Activated naive CD4-positive, alpha-beta T cell treated with anti-CD3 and anti-CD28 coated beads, Interleukin-2, amount 10 ng/mL, durations not matched to agents 7 days and 5 days (primary cell): ENCODE measurements around the gene CD52.
"Not testable (repeated sequence)": the region's sequence is repeated elsewhere in the genome, so short reads cannot be mapped to it uniquely, and the experiment has no call there.

ENCODE experiments used
- CTCF ChIA-PET: fragments of 350-600 bp; sonication (Branson Sonifier 250); formaldehyde crosslinking; loops from one replicate; lab custom pipeline; 2021; ENCODE audit warnings: antibody characterized with exemption; lab: Charles Lee
- DNase-seq: peaks from one replicate; pipeline ENCODE4 v3.0.0-alpha.2; 2020
- H3K27ac Mint-ChIP-seq: one replicate; pipeline ENCODE4 v1.8.0; 2021; ENCODE audit warnings: mild to moderate bottlenecking, moderate library complexity, mixed read lengths
- H3K27me3 Mint-ChIP-seq: one replicate; pipeline ENCODE4 v1.8.0; 2021; ENCODE audit warnings: mild to moderate bottlenecking, mixed read lengths
- H3K36me3 Mint-ChIP-seq: one replicate; pipeline ENCODE4 v1.8.0; 2021; ENCODE audit warnings: mixed read lengths
- H3K4me1 Mint-ChIP-seq: one replicate; pipeline ENCODE4 v1.8.0; 2021; ENCODE audit warnings: mixed read lengths
- H3K4me3 Mint-ChIP-seq: one replicate; pipeline ENCODE4 v1.8.0; 2021; ENCODE audit warnings: mild to moderate bottlenecking, moderate library complexity, mixed read lengths
- H3K9me3 Mint-ChIP-seq: one replicate; pipeline ENCODE4 v1.8.0; 2021; ENCODE audit warnings: mixed read lengths

The CD52 gene

DNA sequence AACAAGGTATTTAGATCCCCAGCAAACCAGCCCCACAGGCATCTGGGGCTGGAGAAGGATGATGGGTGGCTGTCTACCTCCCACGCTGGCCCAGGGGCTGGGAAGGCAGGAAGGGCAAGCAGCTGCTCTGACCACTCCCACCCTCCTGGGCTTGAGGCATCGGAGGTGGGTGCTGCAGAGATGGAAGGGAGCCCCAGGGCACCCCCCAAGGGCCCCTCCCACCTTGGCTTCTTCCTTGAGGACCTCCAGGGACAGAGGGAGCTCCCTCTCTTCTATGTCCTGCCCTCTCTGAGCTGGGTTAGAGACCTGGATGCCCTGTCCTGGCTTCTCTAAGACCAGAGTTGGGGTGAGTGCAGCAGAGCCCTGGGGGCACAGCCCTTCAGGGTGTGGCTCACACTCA lies 3.1 kb downstream of the CD52 start:
- Mint-ChIP-seq H3K9me3 (no peaks in the 10 kb centered on the region), H3K36me3 (peaks cover 59% of the 10 kb centered on the region), H3K4me3 (peak overlapping the region; percentile 90), H3K27ac (peak overlapping the region; percentile 96), H3K27me3 (no peaks in the 10 kb centered on the region), H3K4me1 (peaks cover 63% of the 10 kb centered on the region)
- CTCF ChIA-PET, result interaction anchor here (1.2 to 19.9 kb wide), 13 partner anchors 10 to 151 kb away, joined by 3 to 632 read pairs (median 17); partner anchors contain the start of genes C1orf232, CEP85, SH3BGRL3 and UBXN11
- no peak for DNase-seq

DNA sequence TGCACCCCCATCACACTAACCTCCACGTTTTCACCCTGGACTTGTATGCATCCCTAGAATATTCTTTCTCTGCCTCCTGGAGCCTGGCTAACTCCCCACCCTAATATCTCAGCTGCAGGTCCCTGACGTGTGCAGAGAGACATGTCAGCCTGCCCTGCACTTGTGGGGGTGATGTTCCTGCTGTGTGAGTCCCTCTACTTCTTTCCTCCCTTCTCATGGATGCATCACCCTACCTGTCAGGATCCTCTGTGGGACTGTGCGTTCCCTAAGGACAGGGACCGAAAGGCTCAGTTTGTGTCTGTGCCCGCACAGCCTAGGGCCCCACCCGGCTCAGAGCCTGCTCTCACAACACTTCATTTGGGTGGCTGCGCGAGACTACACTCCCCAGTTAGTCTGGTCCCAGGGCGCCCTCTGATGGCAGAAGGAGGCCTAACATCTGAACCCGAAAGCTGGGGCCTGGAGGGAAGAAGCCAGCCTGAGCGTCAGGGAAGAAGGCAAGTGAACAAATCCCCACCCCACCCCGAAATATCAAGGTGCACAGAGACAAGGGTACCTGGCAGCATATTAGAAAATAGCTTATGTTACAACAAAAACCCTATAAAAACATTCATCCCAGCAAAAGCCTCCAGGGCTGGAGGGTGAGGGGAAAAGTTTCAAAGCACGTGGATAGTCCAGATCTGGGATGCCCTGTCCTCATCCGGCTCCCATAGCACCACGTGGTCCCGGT lies 3.7 kb downstream of the CD52 start:
- CTCF ChIA-PET, result interaction anchor here (0.6 to 19.9 kb wide), 18 partner anchors 9 to 195 kb away, joined by 3 to 632 read pairs (median 10); partner anchors contain the start of genes C1orf232, CATSPER4, CEP85 and SH3BGRL3
- H3K27ac Mint-ChIP-seq, result peak overlapping the region; percentile 96
- DNase-seq, result peak; percentile 97
- H3K4me3 Mint-ChIP-seq, result peak overlapping the region; percentile 90
- peaks cover 59% of the 10 kb centered on the region for H3K36me3 Mint-ChIP-seq
- no peaks in the 10 kb centered on the region for H3K9me3 Mint-ChIP-seq
- H3K27me3 Mint-ChIP-seq, result no peaks in the 10 kb centered on the region
- peaks cover 58% of the 10 kb centered on the region for H3K4me1 Mint-ChIP-seq

DNA sequence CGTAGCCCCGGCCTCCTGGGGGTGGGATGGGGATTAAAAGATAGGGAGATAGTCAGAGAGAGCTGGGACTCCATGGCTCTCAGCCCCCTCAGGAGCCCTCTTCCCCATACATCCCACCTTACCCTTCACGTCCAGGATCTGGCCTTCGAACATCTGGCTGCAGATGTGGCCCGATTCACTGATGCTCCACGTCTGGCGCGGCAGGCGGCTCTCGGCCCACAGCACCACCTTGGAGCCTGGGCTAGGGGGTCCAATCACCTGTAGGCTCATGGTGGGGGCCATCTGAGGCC lies 4.2 kb downstream of the CD52 start:
- no peak overlapping the region for H3K27ac Mint-ChIP-seq
- peaks cover 59% of the 10 kb centered on the region for H3K36me3 Mint-ChIP-seq
- no peaks in the 10 kb centered on the region for H3K9me3 Mint-ChIP-seq
- CTCF ChIA-PET, result interaction anchor here (0.6 to 19.9 kb wide), 15 partner anchors 8 to 195 kb away, joined by 3 to 632 read pairs (median 13); partner anchors contain the start of genes C1orf232, CATSPER4, CEP85 and SH3BGRL3
- no peak overlapping the region for H3K4me3 Mint-ChIP-seq
- H3K27me3 Mint-ChIP-seq, result no peaks in the 10 kb centered on the region
- H3K4me1 Mint-ChIP-seq, result peaks cover 52% of the 10 kb centered on the region
- DNase-seq, result no peak

DNA sequence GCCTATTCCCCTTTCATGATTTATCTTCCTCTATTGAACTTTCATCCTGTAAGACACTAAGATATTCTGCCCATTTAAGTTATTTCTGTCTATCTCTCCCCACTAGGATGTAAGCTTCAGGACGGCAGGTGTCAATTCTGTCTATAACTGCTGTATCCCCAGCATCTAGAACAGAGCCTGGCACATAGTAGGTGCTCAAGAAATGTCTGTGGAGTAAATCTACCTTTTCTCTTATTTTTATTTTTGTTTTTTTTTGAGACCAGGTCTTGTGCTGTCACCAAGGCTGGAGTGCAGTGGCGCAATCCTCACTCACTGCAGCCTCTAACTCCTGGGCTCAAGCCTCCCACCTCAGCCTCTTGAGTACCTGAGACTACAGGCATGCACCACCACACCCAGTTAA lies 5.6 kb downstream of the CD52 start:
- Mint-ChIP-seq H3K9me3 (no peaks in the 10 kb centered on the region), H3K4me3 (no peak overlapping the region), H3K4me1 (peaks cover 44% of the 10 kb centered on the region), H3K36me3 (peaks cover 51% of the 10 kb centered on the region), H3K27ac (no peak overlapping the region), H3K27me3 (no peaks in the 10 kb centered on the region)
- CTCF ChIA-PET, result interaction anchor here (0.5 to 19.9 kb wide), 8 partner anchors 38 to 154 kb away, joined by 4 to 632 read pairs (median 22); partner anchors contain the start of genes C1orf232, CEP85, SH3BGRL3 and ZNF593
- no peak for DNase-seq

DNA sequence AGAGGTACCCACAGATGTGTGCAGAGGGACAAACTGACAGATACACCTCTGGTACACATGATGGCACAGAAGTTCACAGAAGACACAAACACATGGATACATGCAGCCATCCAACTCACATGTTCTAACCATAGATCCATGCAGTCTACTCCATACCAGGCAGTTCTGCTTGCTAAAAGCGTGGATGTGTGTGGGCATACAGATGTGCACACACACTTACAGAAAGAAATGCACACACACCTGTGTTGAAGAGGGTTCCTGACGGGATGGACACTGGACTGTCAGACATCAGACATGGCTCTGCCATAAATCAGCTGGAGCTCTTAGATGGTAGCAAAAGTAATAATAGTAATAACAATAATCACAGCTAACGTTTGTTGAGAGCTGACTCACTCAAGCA lies 6.8 kb downstream of the CD52 start:
- no peaks in the 10 kb centered on the region for H3K27me3 Mint-ChIP-seq
- no peak overlapping the region for H3K27ac Mint-ChIP-seq
- no peaks in the 10 kb centered on the region for H3K9me3 Mint-ChIP-seq
- H3K36me3 Mint-ChIP-seq, result peaks cover 39% of the 10 kb centered on the region
- CTCF ChIA-PET, result interaction anchor here (1.1 to 19.9 kb wide), 3 partner anchors 37 to 42 kb away, joined by 3 to 632 read pairs (median 59); partner anchors contain the start of gene SH3BGRL3
- no peak for DNase-seq
- H3K4me1 Mint-ChIP-seq, result peaks cover 41% of the 10 kb centered on the region
- H3K4me3 Mint-ChIP-seq, result no peak overlapping the region

DNA sequence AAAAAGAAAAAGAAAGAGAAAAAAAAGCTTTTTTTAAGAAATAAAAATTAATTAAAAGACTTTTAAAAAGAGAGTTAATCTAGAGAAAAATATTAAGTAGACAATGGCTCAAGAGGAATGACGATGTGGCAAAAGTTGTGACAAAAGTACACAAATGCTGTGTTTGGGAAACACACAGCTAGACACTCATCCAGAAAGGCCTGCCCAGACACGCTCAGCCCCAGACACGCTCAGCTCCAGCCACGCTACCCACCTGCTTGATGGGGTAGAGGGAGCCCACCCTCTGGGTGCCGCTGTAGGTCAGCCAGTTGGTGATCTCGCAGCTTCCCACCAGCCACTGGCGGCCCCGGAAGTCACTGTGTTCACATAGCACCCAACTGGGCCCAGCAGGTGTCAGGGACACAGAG lies 10.2 kb downstream of the CD52 start:
- H3K4me3 Mint-ChIP-seq, result no peak overlapping the region
- peaks cover 12% of the 10 kb centered on the region for H3K4me1 Mint-ChIP-seq
- CTCF ChIA-PET, result interaction anchor here (0.7 to 19.9 kb wide), 3 partner anchors 46 to 89 kb away, joined by 3 to 632 read pairs (median 3); partner anchors contain the start of gene SH3BGRL3
- peaks cover 14% of the 10 kb centered on the region for H3K36me3 Mint-ChIP-seq
- H3K9me3 Mint-ChIP-seq, result no peaks in the 10 kb centered on the region
- no peak overlapping the region for H3K27ac Mint-ChIP-seq
- H3K27me3 Mint-ChIP-seq, result peaks cover 9% of the 10 kb centered on the region
- no peak for DNase-seq

DNA sequence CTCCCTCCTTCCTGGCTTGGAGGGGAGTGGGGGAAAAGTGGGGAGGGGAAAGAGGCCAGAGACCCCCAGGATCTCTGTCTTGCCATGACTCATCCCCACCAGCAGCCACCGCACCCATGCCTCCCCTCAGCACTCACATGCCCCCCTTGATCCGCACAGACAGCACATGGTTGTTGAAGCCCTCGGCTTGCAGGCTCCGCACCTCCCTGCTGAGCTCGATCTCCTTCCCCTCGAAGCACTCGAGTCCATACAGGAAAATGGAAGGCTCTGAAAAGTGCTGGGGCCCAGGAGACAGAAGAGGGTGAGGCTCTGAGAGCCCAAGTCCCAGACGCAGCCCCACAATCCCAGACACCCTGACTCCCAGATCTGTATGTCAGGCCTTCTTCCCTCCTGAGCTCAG lies 10.8 kb downstream of the CD52 start:
- Mint-ChIP-seq H3K36me3 (peaks cover 9% of the 10 kb centered on the region), H3K27me3 (peaks cover 15% of the 10 kb centered on the region), H3K4me1 (peaks cover 6% of the 10 kb centered on the region), H3K4me3 (no peak overlapping the region), H3K9me3 (no peaks in the 10 kb centered on the region), H3K27ac (no peak overlapping the region)
- DNase-seq, result no peak
- CTCF ChIA-PET, result interaction anchor here (0.7 to 19.9 kb wide), 5 partner anchors 22 to 89 kb away, joined by 3 to 632 read pairs (median 3); partner anchors contain the start of gene SH3BGRL3

DNA sequence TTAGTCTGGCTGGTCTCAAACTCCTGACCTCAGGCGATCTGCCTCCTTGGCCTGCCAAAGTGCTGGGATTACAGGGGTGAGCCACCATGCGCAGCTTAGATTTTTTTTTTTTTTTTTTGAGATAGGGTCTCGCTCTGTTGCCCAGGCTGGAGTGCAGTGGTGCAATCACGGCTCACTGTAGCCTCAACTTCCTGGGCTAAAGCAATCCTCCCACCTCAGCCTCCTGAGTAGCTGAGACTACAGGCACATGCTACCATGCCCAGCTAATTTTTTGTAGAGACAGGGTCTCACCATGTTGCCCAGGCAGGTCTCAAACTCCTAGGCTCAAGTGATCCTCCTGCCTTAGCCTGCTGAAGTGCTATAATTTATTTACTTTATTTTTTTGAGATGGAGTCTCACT lies 11.6 kb downstream of the CD52 start:
- H3K27ac Mint-ChIP-seq, result not testable (repeated sequence)
- peaks cover 20% of the 10 kb centered on the region for H3K27me3 Mint-ChIP-seq
- CTCF ChIA-PET, result interaction anchor here (0.6 to 19.9 kb wide), 5 partner anchors 29 to 168 kb away, joined by 3 to 632 read pairs (median 3); partner anchors contain the start of gene SH3BGRL3

DNA sequence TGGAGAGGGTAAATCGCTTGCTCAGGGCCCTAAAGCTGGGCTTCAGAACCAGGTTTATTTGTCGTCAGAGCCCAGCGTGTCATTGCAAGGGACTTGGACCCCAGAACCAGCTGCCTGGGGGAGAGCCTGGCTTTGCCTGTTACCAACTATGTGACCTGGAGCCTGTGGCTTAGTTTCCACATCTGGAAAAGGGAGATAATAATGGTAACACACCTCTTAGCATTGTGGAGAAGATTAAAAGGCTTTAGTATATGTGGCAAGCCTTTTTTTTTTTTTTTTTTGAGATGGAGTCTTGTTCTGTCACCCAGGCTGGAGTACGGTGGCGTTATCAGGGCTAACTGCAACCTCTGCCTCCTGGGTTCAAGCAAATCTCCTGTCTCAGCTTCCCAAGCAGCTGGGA lies 12.5 kb downstream of the CD52 start:
- no peak for DNase-seq
- H3K27ac Mint-ChIP-seq, result no peak overlapping the region
- CTCF ChIA-PET, result interaction anchor here (1.1 to 19.9 kb wide), 3 partner anchors 9 to 48 kb away, joined by 3 to 632 read pairs (median 6); partner anchors contain the start of gene SH3BGRL3
- H3K9me3 Mint-ChIP-seq, result no peaks in the 10 kb centered on the region
- peaks cover 27% of the 10 kb centered on the region for H3K27me3 Mint-ChIP-seq
- peaks cover 2% of the 10 kb centered on the region for H3K36me3 Mint-ChIP-seq
- H3K4me3 Mint-ChIP-seq, result no peak overlapping the region
- peaks cover 6% of the 10 kb centered on the region for H3K4me1 Mint-ChIP-seq

More for the DNA sequence above, 11.6 kb downstream of the CD52 start:
- H3K4me3 Mint-ChIP-seq, H3K36me3 Mint-ChIP-seq, DNase-seq, H3K9me3 Mint-ChIP-seq, H3K4me1 Mint-ChIP-seq: not testable (repeated sequence)

DNA sequence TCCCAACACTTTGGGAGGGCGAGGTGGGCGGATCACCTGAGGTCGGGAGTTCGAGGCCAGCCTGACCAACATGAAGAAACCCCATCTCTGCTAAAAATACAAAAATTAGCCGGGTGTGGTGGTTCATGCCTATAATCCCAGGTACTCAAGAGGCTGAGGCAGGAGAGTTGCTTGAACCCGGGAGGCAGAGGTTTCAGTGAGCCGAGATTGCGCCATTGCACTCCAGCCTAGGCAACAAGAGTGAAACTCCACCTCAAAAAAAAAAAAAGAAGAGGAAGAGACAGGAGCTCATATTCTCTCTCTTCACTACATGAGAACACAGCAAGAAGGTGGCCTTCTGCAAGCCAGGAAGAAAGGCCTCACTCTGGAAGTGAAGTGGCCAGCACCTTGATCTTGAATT lies 15.6 kb downstream of the CD52 start:
- not testable (repeated sequence) for DNase-seq, H3K4me3 Mint-ChIP-seq, H3K36me3 Mint-ChIP-seq, H3K9me3 Mint-ChIP-seq, H3K27ac Mint-ChIP-seq
- Mint-ChIP-seq H3K27me3 (peaks cover 50% of the 10 kb centered on the region), H3K4me1 (peaks cover 26% of the 10 kb centered on the region)
- CTCF ChIA-PET, result interaction anchor here (0.7 kb wide), 1 partner anchor 25 kb away, joined by 3 read pairs; no protein-coding TSS in a partner anchor

DNA sequence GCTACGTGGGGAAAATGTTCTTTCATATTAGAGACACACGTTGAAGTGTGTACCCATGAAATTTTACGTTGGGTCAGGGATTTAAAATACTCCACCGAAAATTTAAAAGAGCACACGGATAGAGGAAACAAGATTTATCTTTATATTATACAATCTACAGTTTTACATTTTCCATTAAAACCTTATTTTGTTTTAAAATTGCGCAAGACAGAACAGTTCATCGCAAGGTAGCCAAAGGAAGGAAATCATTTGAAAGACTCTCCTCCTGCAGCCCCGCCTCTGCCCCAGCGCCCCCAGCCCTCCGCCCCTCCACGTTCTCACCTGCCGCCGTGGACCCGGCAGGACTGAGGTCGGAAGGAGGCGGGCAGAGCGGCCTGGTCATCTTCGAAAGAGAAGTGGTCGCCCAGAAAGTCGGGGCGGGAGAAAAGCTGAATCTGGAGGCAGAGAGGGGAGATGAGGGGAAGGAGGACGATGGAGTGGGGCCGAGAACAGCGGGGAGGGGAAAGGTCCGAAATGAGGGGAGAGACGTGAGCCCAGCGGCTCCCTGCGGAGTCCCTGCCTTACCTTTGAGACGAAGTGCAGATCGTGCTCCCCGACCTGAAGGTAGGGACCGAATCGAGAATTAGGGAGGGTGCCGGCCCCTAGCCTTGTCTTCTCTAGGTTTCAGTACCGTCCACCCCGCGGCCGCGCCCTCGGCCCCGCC lies 18.2 kb downstream of the CD52 start:
- Mint-ChIP-seq H3K4me1 (peaks cover 26% of the 10 kb centered on the region), H3K27me3 (peaks cover 73% of the 10 kb centered on the region), H3K27ac (peak overlapping the region; percentile 39), H3K36me3 (no peaks in the 10 kb centered on the region), H3K4me3 (peak overlapping the region; percentile 87), H3K9me3 (no peaks in the 10 kb centered on the region)
- DNase-seq, result peak; percentile 45
- CTCF ChIA-PET, result interaction anchor here (1.0 to 1.2 kb wide), 3 partner anchors 47 to 51 kb away, joined by 3 read pairs; no protein-coding TSS in a partner anchor

DNA sequence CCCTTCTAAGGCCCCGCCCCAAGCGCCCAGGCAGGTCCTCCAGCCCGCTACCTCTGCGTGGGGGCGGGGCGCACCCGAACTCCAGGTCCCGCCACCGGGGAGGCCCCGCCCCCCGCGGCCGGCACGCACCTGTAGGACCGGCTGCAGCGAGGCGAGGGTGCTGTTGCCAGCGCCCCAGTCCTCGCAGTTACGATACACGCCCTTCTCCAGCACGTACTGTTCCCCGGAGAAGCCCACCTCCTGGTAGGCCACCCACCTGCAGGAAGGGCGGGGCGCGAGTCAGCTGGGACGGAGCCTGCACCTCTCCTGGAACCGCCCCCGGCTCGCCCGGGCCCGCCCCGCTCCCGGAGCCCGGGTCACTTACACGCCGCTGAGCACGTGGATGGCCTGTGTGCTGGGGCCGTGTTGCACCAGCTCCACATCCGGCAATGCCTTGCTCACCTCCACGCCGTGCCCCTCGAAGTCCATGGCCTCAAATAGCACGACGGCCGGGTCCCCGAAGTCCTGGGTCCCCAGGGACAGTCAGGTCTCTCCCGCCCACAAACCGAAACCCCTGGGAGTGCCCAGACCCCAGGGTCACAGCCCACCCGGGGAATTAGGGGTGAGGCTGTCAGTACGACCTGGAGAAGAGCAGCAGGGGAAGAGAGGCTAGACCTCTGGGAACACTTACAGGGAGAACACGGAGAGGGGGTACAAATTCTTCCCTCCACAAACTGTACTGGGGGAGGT lies 18.9 kb downstream of the CD52 start:
- Mint-ChIP-seq H3K4me3 (peak overlapping the region; percentile 87), H3K36me3 (no peaks in the 10 kb centered on the region), H3K4me1 (peaks cover 26% of the 10 kb centered on the region), H3K27me3 (peaks cover 66% of the 10 kb centered on the region), H3K27ac (no peak overlapping the region), H3K9me3 (no peaks in the 10 kb centered on the region)
- peak; percentile 92 for DNase-seq
- CTCF ChIA-PET, result interaction anchor here (1.0 to 1.1 kb wide), 2 partner anchors 48 to 52 kb away, joined by 3 read pairs; no protein-coding TSS in a partner anchor

DNA sequence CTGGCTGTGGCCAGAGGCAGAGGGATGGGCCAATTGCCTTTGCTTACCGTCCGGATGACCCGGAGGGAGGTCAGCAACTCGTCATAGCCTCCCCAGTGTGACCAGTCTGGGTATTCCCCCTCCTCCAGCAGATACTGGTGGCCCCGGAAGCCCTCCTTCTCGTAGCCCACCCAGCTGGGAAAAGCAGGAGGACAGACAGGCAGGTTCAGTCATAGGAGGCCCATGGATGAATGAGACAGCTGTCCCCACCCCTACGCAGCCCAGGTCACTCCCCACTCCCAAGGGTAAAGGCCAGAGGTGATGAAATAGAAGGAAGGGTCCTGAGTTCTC lies 19.4 kb downstream of the CD52 start:
- Mint-ChIP-seq H3K36me3 (no peaks in the 10 kb centered on the region), H3K4me1 (peaks cover 26% of the 10 kb centered on the region), H3K27me3 (peaks cover 72% of the 10 kb centered on the region), H3K9me3 (no peaks in the 10 kb centered on the region), H3K4me3 (peak overlapping the region; percentile 56), H3K27ac (no peak overlapping the region)
- CTCF ChIA-PET, result interaction anchor here (0.8 to 1.1 kb wide), 3 partner anchors 48 to 58 kb away, joined by 3 read pairs; no protein-coding TSS in a partner anchor
- no peak for DNase-seq
